HepG2 (cell line): ENCODE measurements around the gene FGGY. TPM values are rescaled to one million over a fixed set of nuclear protein-coding genes. Genes with fewer than 3 reads are reported as not detected.
A peak's percentile ranks its signal among the peaks of the same experiment; 100 is the strongest.

Experiments
- ADNP ChIP-seq: sonication (generic); formaldehyde crosslinking; IDR thresholded peaks from 2 replicates; pipeline ENCODE4 v1.4.0; 2020; ENCODE audit warnings: missing genetic modification reagents
- IKZF1 ChIP-seq: fragments of 450-650 bp; IDR thresholded peaks from 2 replicates; pipeline ENCODE4 v1.7.1; 2016
- KAT8 ChIP-seq: IDR thresholded peaks from 2 replicates; pipeline ENCODE4 v1.6.1; 2016; ENCODE audit warnings: missing genetic modification reagents, missing compliant biosample characterization
- MED13 ChIP-seq: sonication (generic); formaldehyde crosslinking; IDR thresholded peaks from 2 replicates; pipeline ENCODE4 v1.5.0; 2020; ENCODE audit warnings: missing genetic modification reagents
- MEIS2 ChIP-seq: sonication (generic); formaldehyde crosslinking; IDR thresholded peaks from 2 replicates; pipeline ENCODE4 v1.9.0; 2021; ENCODE audit warnings: mild to moderate bottlenecking, missing genetic modification reagents
- MIER3 ChIP-seq: IDR thresholded peaks from 2 replicates; pipeline ENCODE4 v1.6.1; 2016; ENCODE audit warnings: missing compliant biosample characterization, borderline replicate concordance
- NONO ChIP-seq, 2 experiments: fragments of 450-650 bp in 1 of 2; sonication (generic) in 1 of 2; formaldehyde crosslinking in 1 of 2; IDR thresholded peaks in 1 of 2; conservative IDR thresholded peaks in 1 of 2; 2 replicates each; pipeline versions ENCODE4 v1.6.1 to v1.8.0; 2017 to 2022; ENCODE audit warnings: mild to moderate bottlenecking in 1 of 2, missing genetic modification reagents in 1 of 2, moderate library complexity in 1 of 2
- NR2C2 ChIP-seq: sonication (generic); formaldehyde crosslinking; IDR thresholded peaks from 2 replicates; pipeline ENCODE4 v1.4.0; 2020; ENCODE audit warnings: missing genetic modification reagents, mild to moderate bottlenecking, moderate library complexity, borderline replicate concordance
- NRL ChIP-seq: sonication (generic); formaldehyde crosslinking; IDR thresholded peaks from 2 replicates; pipeline ENCODE4 v1.5.0; 2020; ENCODE audit warnings: missing genetic modification reagents, mild to moderate bottlenecking, moderate library complexity, borderline replicate concordance
- RARA ChIP-seq: IDR thresholded peaks from 2 replicates; pipeline ENCODE4 v1.6.1; 2016; ENCODE audit warnings: missing genetic modification reagents, missing compliant biosample characterization
- RFX3 ChIP-seq: IDR thresholded peaks from 2 replicates; pipeline ENCODE4 v1.6.1; 2016; ENCODE audit warnings: missing biosample characterization, missing genetic modification reagents
- SKI ChIP-seq: fragments of 450-650 bp; IDR thresholded peaks from one replicate; pipeline ENCODE4 v1.6.1; 2018; ENCODE audit warnings: mild to moderate bottlenecking; ENCODE audit not compliant: partially characterized antibody
- SOX5 ChIP-seq: IDR thresholded peaks from 2 replicates; pipeline ENCODE4 v1.6.1; 2016; ENCODE audit warnings: borderline replicate concordance
- SRSF4 ChIP-seq: fragments of 200-400 bp; formaldehyde crosslinking; IDR thresholded peaks from one replicate; pipeline ENCODE4 v1.6.1; 2018; ENCODE audit warnings: mild to moderate bottlenecking, low read depth, low read length, moderate library complexity; ENCODE audit not compliant: poor library complexity, severe bottlenecking
- TBX2 ChIP-seq: sonication (generic); formaldehyde crosslinking; IDR thresholded peaks from 2 replicates; pipeline ENCODE4 v1.5.0; 2020; ENCODE audit warnings: missing genetic modification reagents, mild to moderate bottlenecking, borderline replicate concordance
- TBX3 ChIP-seq: fragments of 450-650 bp; IDR thresholded peaks from 2 replicates; pipeline ENCODE4 v1.6.1; 2017; ENCODE audit warnings: antibody characterized with exemption, mild to moderate bottlenecking, inconsistent platforms, borderline replicate concordance
- TCF7 ChIP-seq: sonication (generic); IDR thresholded peaks from 2 replicates; pipeline ENCODE4 v1.6.1; 2016; ENCODE audit warnings: antibody characterized with exemption, low read depth
- XBP1 ChIP-seq: sonication (generic); formaldehyde crosslinking; IDR thresholded peaks from 2 replicates; pipeline ENCODE4 v1.5.0; 2020; ENCODE audit warnings: missing genetic modification reagents
- ZBTB3 ChIP-seq: sonication (generic); formaldehyde crosslinking; IDR thresholded peaks from 2 replicates; pipeline ENCODE4 v1.4.0; 2020; ENCODE audit warnings: low read depth, mild to moderate bottlenecking, moderate library complexity, missing genetic modification reagents, borderline replicate concordance
- ZC3H13 ChIP-seq: sonication (generic); formaldehyde crosslinking; IDR thresholded peaks from 2 replicates; pipeline ENCODE4 v1.8.1; 2023; ENCODE audit warnings: mild to moderate bottlenecking, missing genetic modification reagents, moderate library complexity
- ZFP41 ChIP-seq: sonication (generic); formaldehyde crosslinking; IDR thresholded peaks from 2 replicates; pipeline ENCODE4 v1.4.0; 2020; ENCODE audit warnings: mild to moderate bottlenecking, missing genetic modification reagents, borderline replicate concordance
- ZFX ChIP-seq: sonication (generic); formaldehyde crosslinking; IDR thresholded peaks from 2 replicates; pipeline ENCODE4 v1.4.0; 2020; ENCODE audit warnings: mild to moderate bottlenecking, low read depth, missing genetic modification reagents, moderate library complexity
- ZNF30 ChIP-seq: sonication (generic); formaldehyde crosslinking; IDR thresholded peaks from 2 replicates; pipeline ENCODE4 v1.5.0; 2020; ENCODE audit warnings: mild to moderate bottlenecking, missing genetic modification reagents
- ZNF326 ChIP-seq: sonication (generic); formaldehyde crosslinking; IDR thresholded peaks from 2 replicates; pipeline ENCODE4 v1.4.0; 2020; ENCODE audit warnings: missing genetic modification reagents, borderline replicate concordance
- ZNF34 ChIP-seq: sonication (generic); formaldehyde crosslinking; IDR thresholded peaks from 2 replicates; pipeline ENCODE4 v1.4.0; 2020; ENCODE audit warnings: mild to moderate bottlenecking, missing genetic modification reagents, borderline replicate concordance
- ZNF589 ChIP-seq: sonication (generic); formaldehyde crosslinking; conservative IDR thresholded peaks from 2 replicates; pipeline ENCODE4 v1.8.0; 2022; ENCODE audit warnings: mild to moderate bottlenecking, moderate library complexity, missing genetic modification reagents
- ZNF652 ChIP-seq: IDR thresholded peaks from 2 replicates; pipeline ENCODE4 v1.6.1; 2016; ENCODE audit warnings: low read depth, borderline replicate concordance
- ZNF691 ChIP-seq: sonication (generic); formaldehyde crosslinking; IDR thresholded peaks from 2 replicates; pipeline ENCODE4 v1.4.0; 2020; ENCODE audit warnings: missing genetic modification reagents, low read depth, mild to moderate bottlenecking, borderline replicate concordance
- ZSCAN29 ChIP-seq: sonication (generic); formaldehyde crosslinking; conservative IDR thresholded peaks from 2 replicates; pipeline ENCODE4 v1.4.0; 2020; ENCODE audit warnings: mild to moderate bottlenecking, missing genetic modification reagents
- polyA plus RNA-seq, 8 experiments: library from polyadenylated mRNA; depleted of rRNA in 3 of 8; stranded (reverse) in 7 of 8; unstranded in 1 of 8; fragments of >200 nt; fragmentation: Illumina TruSeq in 4 of 8; extraction: Trizol in 4 of 8; gene quantifications; 2 replicates each; pipeline versions ENCODE4 v1.2.1 to v1.2.3, GENCODE V29; 2011 to 2016; ENCODE audit warnings: low read depth in 4 of 8, missing spikeins in 1 of 8, mixed read lengths in 1 of 8; ENCODE audit not compliant: insufficient read depth in 1 of 8
- total RNA-seq, 5 experiments: library from RNA; depleted of rRNA; stranded (reverse); fragments of >200 nt; fragmentation: Illumina TruSeq; extraction: Trizol; gene quantifications; 2 replicates each; pipeline ENCODE4 v1.2.3, GENCODE V29; 2016; ENCODE audit warnings: low read depth in 1 of 5
- TF ChIP-seq, protein P1 (sequence below): IDR thresholded peaks from 2 replicates; pipeline ENCODE4 v1.6.1; 2018; ENCODE audit warnings: missing genetic modification reagents

Gene FGGY
- total and polyA plus RNA-seq, 2 of the 13 experiments (the other 11 are each of a cell fraction or from before 2014, with no cell fraction given) = 15.7 to 27.5 TPM

DNA sequence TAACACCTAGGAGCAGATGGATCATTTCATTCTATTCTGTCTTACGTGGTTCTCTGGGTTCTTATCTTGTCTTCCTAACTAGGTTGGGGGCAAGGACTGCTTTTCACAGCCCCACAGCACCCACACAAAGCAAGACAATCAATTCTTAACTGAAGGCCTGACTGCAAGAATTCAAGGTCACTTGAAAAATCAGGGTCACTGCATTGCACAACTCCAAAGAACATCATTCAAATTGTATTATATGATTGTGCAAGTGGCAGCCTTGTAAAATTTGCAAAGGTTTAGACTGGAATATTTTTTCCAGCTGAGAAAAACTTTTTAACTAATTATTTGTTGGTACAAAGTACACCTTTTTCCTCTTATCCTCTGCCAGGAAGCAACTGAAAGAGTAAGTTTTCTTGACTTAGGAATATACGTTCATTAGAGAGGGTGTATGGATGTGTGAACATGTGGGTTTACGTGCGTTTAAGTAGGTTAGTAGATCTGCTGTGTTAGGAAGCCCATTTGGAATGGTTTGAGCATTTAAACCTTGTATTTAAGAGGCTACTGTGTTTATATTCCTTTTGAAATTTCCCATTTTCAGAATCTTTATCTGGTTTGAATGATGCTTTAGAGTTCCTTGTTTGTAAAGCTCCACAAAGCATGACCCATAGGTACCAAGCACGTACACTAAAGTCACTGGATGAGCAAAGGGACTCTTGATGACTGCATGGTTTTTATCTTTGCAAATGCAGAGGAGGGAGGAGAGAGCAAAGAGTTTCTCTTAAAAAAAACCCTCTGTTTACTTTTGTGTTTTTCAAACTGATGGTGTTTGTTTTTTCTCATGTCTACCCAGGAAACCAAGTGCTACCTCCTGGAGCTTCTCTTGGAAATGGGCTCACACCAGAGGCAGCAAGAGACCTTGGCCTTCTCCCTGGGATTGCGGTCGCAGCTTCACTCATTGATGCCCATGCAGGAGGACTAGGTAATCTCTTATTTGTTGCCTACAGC lies 214.9 kb downstream of the FGGY start (continued):
- TF ChIP-seq ZNF34 (CRISPR knock-in tag) = no peak
- TF ChIP-seq ZC3H13 = no peak
- no peak for TF ChIP-seq NONO (IDR thresholded peaks at IDR 0.05)
- TF ChIP-seq NONO (CRISPR knock-in tag; conservative IDR thresholded peaks at IDR 0.05) = no peak; the same call in 1 of the 2 replicates
- no peak for TF ChIP-seq SKI
- no peak for TF ChIP-seq ZNF30
- TF ChIP-seq ZFX (CRISPR knock-in tag) = peak; percentile 34; the same call in 1 of the 2 replicates
- peak; percentile 69 for TF ChIP-seq NR2C2 (CRISPR knock-in tag)
- no peak for TF ChIP-seq RFX3 (CRISPR knock-in tag)
- TF ChIP-seq ZNF652 (CRISPR knock-in tag) = peak; percentile 53; the same call in 1 of the 2 replicates
- TF ChIP-seq IKZF1 = no peak
- TF ChIP-seq SOX5 = peak; percentile 83
- TF ChIP-seq ADNP (CRISPR knock-in tag) = peak; percentile 62; the same call in 1 of the 2 replicates
- no peak for TF ChIP-seq ZBTB3
- TF ChIP-seq NRL (CRISPR knock-in tag) = no peak
- TF ChIP-seq ZFP41 = no peak
- peak; percentile 59; the same call in 1 of the 2 replicates for TF ChIP-seq MIER3 (CRISPR knock-in tag)
- peak; percentile 72 for TF ChIP-seq TCF7
- TF ChIP-seq, protein P1, sequence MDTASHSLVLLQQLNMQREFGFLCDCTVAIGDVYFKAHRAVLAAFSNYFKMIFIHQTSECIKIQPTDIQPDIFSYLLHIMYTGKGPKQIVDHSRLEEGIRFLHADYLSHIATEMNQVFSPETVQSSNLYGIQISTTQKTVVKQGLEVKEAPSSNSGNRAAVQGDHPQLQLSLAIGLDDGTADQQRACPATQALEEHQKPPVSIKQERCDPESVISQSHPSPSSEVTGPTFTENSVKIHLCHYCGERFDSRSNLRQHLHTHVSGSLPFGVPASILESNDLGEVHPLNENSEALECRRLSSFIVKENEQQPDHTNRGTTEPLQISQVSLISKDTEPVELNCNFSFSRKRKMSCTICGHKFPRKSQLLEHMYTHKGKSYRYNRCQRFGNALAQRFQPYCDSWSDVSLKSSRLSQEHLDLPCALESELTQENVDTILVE (CRISPR knock-in tag) = peak; percentile 12; the same call in 1 of the 2 replicates
- TF ChIP-seq MEIS2 = 0 out of 2 replicates have a peak, but pooled peaks have one; percentile 61
- no peak for TF ChIP-seq SRSF4
- TF ChIP-seq KAT8 (CRISPR knock-in tag) = peak; percentile 28; the same call in 1 of the 2 replicates
- TF ChIP-seq ZSCAN29 (CRISPR knock-in tag) = peak; percentile 75
- TF ChIP-seq TBX3 = no peak
- TF ChIP-seq XBP1 = no peak
- peak; percentile 86; the same call in 1 of the 2 replicates for TF ChIP-seq MED13
- no peak for TF ChIP-seq ZNF589 (CRISPR knock-in tag)
- TF ChIP-seq ZNF691 (CRISPR knock-in tag) = no peak
- peak; percentile 73 for TF ChIP-seq RARA (CRISPR knock-in tag)
- TF ChIP-seq ZNF326 = no peak
- TF ChIP-seq TBX2 = peak; percentile 78
